Kidney (tissue), 14 donors: ENCODE measurements around the gene PHC1. TPM values are rescaled to one million over a fixed set of nuclear protein-coding genes. Genes with fewer than 3 reads are reported as not detected.

Source experiments
- DNase-seq, 5 donors: peaks; one replicate each; pipeline ENCODE4 v3.0.0-alpha.2; 2013 to 2020
- FAIRE-seq: peaks from 2 replicates; lab custom pipeline; 2012; peaks lifted over from hg19 to GRCh38; lab: Jason Lieb, UNC
- H3K27ac ChIP-seq, 2 donors: one replicate each; pipeline ENCODE4 v1.7.0; 2013; ENCODE audit warnings: low read depth in 2 of 2, low read length in 2 of 2, inconsistent platforms in 1 of 2
- H3K27me3 ChIP-seq: one replicate; pipeline ENCODE4 v1.7.1; 2013; ENCODE audit warnings: low read length, inconsistent platforms; ENCODE audit not compliant: control insufficient read depth, insufficient read depth
- H3K36me3 ChIP-seq, 3 donors: one replicate each; pipeline versions ENCODE4 v1.7.0 to v1.7.1; 2013; ENCODE audit warnings: low read length in 3 of 3, control low read depth in 1 of 3, inconsistent platforms in 1 of 3; ENCODE audit not compliant: insufficient read depth in 3 of 3, control insufficient read depth in 2 of 3
- H3K4me1 ChIP-seq, 3 donors: one replicate each; pipeline versions ENCODE4 v1.7.0 to v1.7.1; 2013; ENCODE audit warnings: low read length in 3 of 3, inconsistent platforms in 1 of 3, low read depth in 1 of 3; ENCODE audit not compliant: control insufficient read depth in 2 of 3, insufficient read depth in 2 of 3
- H3K4me3 ChIP-seq, 3 donors: one replicate each; pipeline versions ENCODE4 v1.7.0 to v1.8.1; 2013; ENCODE audit warnings: low read length in 3 of 3, control low read depth in 1 of 3, inconsistent platforms in 1 of 3
- H3K9ac ChIP-seq, 3 donors: one replicate each; pipeline versions ENCODE4 v1.7.0 to v1.7.1; 2013; ENCODE audit warnings: low read length in 3 of 3, control low read depth in 1 of 3, inconsistent platforms in 1 of 3
- H3K9me3 ChIP-seq, 3 donors: one replicate each; pipeline versions ENCODE4 v1.7.0 to v1.7.1; 2013; ENCODE audit warnings: low read length in 3 of 3, control low read depth in 1 of 3, inconsistent platforms in 1 of 3; ENCODE audit not compliant: control insufficient read depth in 2 of 3, insufficient read depth in 1 of 3
- CTCF ChIP-seq: IDR thresholded peaks from 3 replicates; pipeline ENCODE4 v1.5.1; 2012; ENCODE audit warnings: mild to moderate bottlenecking, moderate library complexity, borderline replicate concordance; ENCODE audit not compliant: insufficient read depth; ENCODE audit errors: extremely low read depth
- intact Hi-C: fragments of 100-400 bp; cut with DNase I; formaldehyde crosslinking; loops from one replicate; pipeline ENCODE4 v1.11.1; 2022
- polyA plus RNA-seq: library from polyadenylated mRNA; stranded (reverse); fragments of 350-450 nt; fragmentation: Illumina TruSeq; extraction: RNeasy Lipid Tissue Mini Kit (QIAGEN cat#74804); gene quantifications from one replicate; pipeline ENCODE4 v1.2.3, GENCODE V29; 2014; ENCODE audit warnings: low read depth, low replicate concordance; ENCODE audit not compliant: insufficient read depth
- total RNA-seq: library from RNA; stranded (reverse); fragmentation: NEBNext Ultra II Directional; extraction: Animal tissue kit (Norgen Biotek cat#: 25700); gene quantifications from one replicate; pipeline ENCODE4 v1.2.1, GENCODE V29; 2021
- donor health status: control.
- donor health status: control.
- donor health status: control.
- donor health status: control.
- donor health status: control.
- donor health status: DM: yes; HTN: yes; CAD: no.
- donor health status: Normal renal cell carcinoma (clear cell type).

Gene PHC1
- total and polyA plus RNA-seq, 2 donors from 2014 or later: 12.5 to 41.0 TPM

GRCh38 chr12:8905546-8905945 lies 8.8 kb upstream of the PHC1 start:
- intact Hi-C loops: no loop called here
- H3K27ac ChIP-seq: no peak overlapping the region
- no peak overlapping the region for H3K4me3 ChIP-seq
- H3K27me3 ChIP-seq: no peaks in the 10 kb centered on the region
- no peak for TF ChIP-seq CTCF
- H3K9ac ChIP-seq: no peak overlapping the region
- H3K9me3 ChIP-seq: no peaks in the 10 kb centered on the region
- FAIRE-seq: no peak
- DNase-seq: peak in 1 of 5 donors; percentile 6
- no peaks in the 10 kb centered on the region for H3K36me3 ChIP-seq
- H3K4me1 ChIP-seq: no peaks in the 10 kb centered on the region

GRCh38 chr12:8906266-8907180 lies 7.8 kb upstream of the PHC1 start:
- H3K9me3 ChIP-seq: no peaks in the 10 kb centered on the region
- intact Hi-C loops: no loop called here
- no peak overlapping the region for H3K4me3 ChIP-seq
- no peaks in the 10 kb centered on the region for H3K36me3 ChIP-seq
- no peak overlapping the region for H3K9ac ChIP-seq
- FAIRE-seq (no peak), DNase-seq (no peak)
- no peaks in the 10 kb centered on the region for H3K27me3 ChIP-seq
- no peaks in the 10 kb centered on the region for H3K4me1 ChIP-seq
- no peak for TF ChIP-seq CTCF
- no peak overlapping the region for H3K27ac ChIP-seq

- DNase-seq (no peak), FAIRE-seq (no peak)
- H3K4me3 ChIP-seq: no peak overlapping the region
- H3K27me3 ChIP-seq: no peaks in the 10 kb centered on the region
- H3K9me3 ChIP-seq: no peaks in the 10 kb centered on the region
- no peaks in the 10 kb centered on the region for H3K36me3 ChIP-seq
- TF ChIP-seq CTCF: no peak
- H3K4me1 ChIP-seq: no peaks in the 10 kb centered on the region
- no peak overlapping the region for H3K27ac ChIP-seq
- no peak overlapping the region for H3K9ac ChIP-seq
- intact Hi-C loops: no loop called here
These were observed 6.8 kb upstream of the PHC1 start for GRCh38 chr12:8907513-8907912.
